K562 (cell line): ENCODE measurements around the gene VIM. TPM values are rescaled to one million over a fixed set of nuclear protein-coding genes. Genes with fewer than 3 reads are reported as not detected.
A peak's percentile ranks its signal among the peaks of the same experiment; 100 is the strongest.

Experiments
- CCNT2 ChIP-seq: IDR thresholded peaks from 2 replicates; pipeline ENCODE4 v1.6.1; 2011; ENCODE audit warnings: borderline replicate concordance, low read depth, mild to moderate bottlenecking, moderate library complexity, mixed read lengths, low read length; ENCODE audit not compliant: insufficient read length; ENCODE audit errors: extremely low read depth
- CGGBP1 ChIP-seq: fragments of 250-450 bp; sonication (Bioruptor Pico); IDR thresholded peaks from 2 replicates; pipeline ENCODE4 v1.9.0; 2021; ENCODE audit warnings: mild to moderate bottlenecking
- CHD1 ChIP-seq: fragments of 200-600 bp; sonication (generic); IDR thresholded peaks from one replicate; pipeline ENCODE4 v1.6.1; 2012; ENCODE audit warnings: mild to moderate bottlenecking, moderate library complexity, low read length, inconsistent platforms
- ETS1 ChIP-seq: conservative IDR thresholded peaks from 2 replicates; pipeline ENCODE4 v1.6.1; 2011; ENCODE audit warnings: low read depth, mild to moderate bottlenecking, low read length; ENCODE audit not compliant: control insufficient read depth
- MEF2A ChIP-seq: IDR thresholded peaks from 2 replicates; pipeline ENCODE4 v1.6.1; 2011; ENCODE audit warnings: low read depth, mild to moderate bottlenecking, low read length, moderate library complexity; ENCODE audit not compliant: control insufficient read depth
- MNT ChIP-seq, 2 experiments: fragments of 450-650 bp; conservative IDR thresholded peaks; 2 replicates each; pipeline ENCODE4 v1.6.1; 2017; ENCODE audit warnings: mild to moderate bottlenecking in 2 of 2, moderate library complexity in 2 of 2
- NELFE ChIP-seq: IDR thresholded peaks from 2 replicates; pipeline ENCODE4 v1.6.1; 2011; ENCODE audit warnings: mild to moderate bottlenecking; ENCODE audit not compliant: insufficient read depth, insufficient read length
- OTX1 ChIP-seq: fragments of 450-650 bp; formaldehyde crosslinking; IDR thresholded peaks from 2 replicates; pipeline ENCODE4 v1.4.0; 2022; ENCODE audit warnings: mild to moderate bottlenecking
- PPARD ChIP-seq: fragments of 250-450 bp; sonication (Bioruptor Pico); IDR thresholded peaks from 2 replicates; pipeline ENCODE4 v1.8.0; 2022; ENCODE audit warnings: inconsistent platforms, mild to moderate bottlenecking, moderate library complexity
- PREB ChIP-seq: sonication (generic); formaldehyde crosslinking; IDR thresholded peaks from 2 replicates; pipeline ENCODE4 v1.8.1; 2023; ENCODE audit warnings: mild to moderate bottlenecking, missing genetic modification reagents
- RBM15 ChIP-seq: fragments of 200-400 bp; formaldehyde crosslinking; IDR thresholded peaks from 2 replicates; pipeline ENCODE4 v1.6.1; 2018; ENCODE audit warnings: mild to moderate bottlenecking, low read length, moderate library complexity; ENCODE audit not compliant: insufficient read depth
- RHOXF2B ChIP-seq: fragments of 250-450 bp; sonication (Bioruptor Pico); conservative IDR thresholded peaks from 2 replicates; pipeline ENCODE4 v1.5.1; 2021
- SMARCE1 ChIP-seq: fragments of 450-650 bp; IDR thresholded peaks from 2 replicates; pipeline ENCODE4 v1.7.1; 2016; ENCODE audit warnings: mild to moderate bottlenecking
- TFAP4 ChIP-seq: sonication (generic); formaldehyde crosslinking; IDR thresholded peaks from 2 replicates; pipeline ENCODE4 v1.8.0; 2022; ENCODE audit warnings: missing genetic modification reagents, mild to moderate bottlenecking, moderate library complexity, borderline replicate concordance
- THRA ChIP-seq: fragments of 450-650 bp; IDR thresholded peaks from 2 replicates; pipeline ENCODE4 v1.6.1; 2017; ENCODE audit warnings: mild to moderate bottlenecking, moderate library complexity
- ZBTB9 ChIP-seq: fragments of 450-650 bp; formaldehyde crosslinking; IDR thresholded peaks from 2 replicates; pipeline ENCODE4 v1.4.0; 2020; ENCODE audit warnings: mild to moderate bottlenecking, moderate library complexity
- ZNF277 ChIP-seq: fragments of 250-450 bp; sonication (Bioruptor Pico); IDR thresholded peaks from 2 replicates; pipeline ENCODE4 v1.8.0; 2022; ENCODE audit warnings: inconsistent platforms, mild to moderate bottlenecking, moderate library complexity, borderline replicate concordance
- polyA plus RNA-seq, 8 experiments: library from polyadenylated mRNA; depleted of rRNA in 4 of 8; stranded (reverse) in 5 of 8; unstranded in 3 of 8; fragments of >200 nt; fragmentation: Nextera tagmentation in 2 of 8; fragmentation: Illumina TruSeq in 1 of 8; extraction: Ambion mirVana in 2 of 8; extraction: Trizol in 1 of 8; gene quantifications; 2 replicates each; pipeline versions ENCODE4 v1.2.1 to v1.2.3, GENCODE V29; 2011 to 2014; ENCODE audit warnings: inconsistent platforms in 1 of 8, missing spikeins in 1 of 8
- total RNA-seq, 7 experiments: library from RNA; depleted of rRNA in 6 of 7; stranded (reverse); fragments of >200 nt in 6 of 7; fragmentation: Illumina TruSeq in 2 of 7; extraction: Trizol in 2 of 7; gene quantifications; 2 replicates each; pipeline versions ENCODE4 v1.2.1 to v1.2.3, GENCODE V29; 2011 to 2021; ENCODE audit warnings: low replicate concordance in 1 of 7

VIM gene
- total and polyA plus RNA-seq, 9 of the 15 experiments (the other 6 are each of a cell fraction or from before 2014, with no cell fraction given): 86.0 to 621 (median 383) TPM

GRCh38 chr10:17212802-17213221 lies 15.2 kb upstream of the VIM start (continued):
- peak; percentile 16; the same call in 1 of the 2 replicates for TF ChIP-seq ZBTB9
- no peak for TF ChIP-seq ETS1
- no peak for TF ChIP-seq TFAP4 (CRISPR knock-in tag)
- TF ChIP-seq PREB (CRISPR knock-in tag): no peak
- TF ChIP-seq CGGBP1: no peak
- 0 out of 4 replicates have a peak, but pooled peaks of 1 of the 2 experiments have one; percentile 26 for TF ChIP-seq MNT (conservative IDR thresholded peaks at IDR 0.05)
- TF ChIP-seq OTX1 (CRISPR knock-in tag): no peak
- no peak for TF ChIP-seq CHD1
- TF ChIP-seq THRA: no peak
- TF ChIP-seq ZNF277: no peak
- no peak for TF ChIP-seq CCNT2
- TF ChIP-seq RBM15: no peak
- TF ChIP-seq SMARCE1: peak; percentile 39; the same call in 1 of the 2 replicates
- TF ChIP-seq RHOXF2B (CRISPR knock-in tag): no peak
- TF ChIP-seq NELFE: no peak
- no peak for TF ChIP-seq MEF2A
- no peak for TF ChIP-seq PPARD (CRISPR knock-in tag)
